GM12878 (cell line): ENCODE results near the gene ELN. TPM values are rescaled to one million over a fixed set of nuclear protein-coding genes. Genes with fewer than 3 reads are reported as not detected.

Experiments
- ATAC-seq: fragments of 200-7000 bp; cut with Tn5 transposase; 3 replicates; pipeline ENCODE4 v1.9.1; 2020; ENCODE audit warnings: mild to moderate bottlenecking, moderate library complexity
- BruUV-seq: library from RNA; stranded (reverse); fragments of 400-500 nt; replicated peaks from 2 replicates; lab custom pipeline; 2021; lab: Mats Ljungman, UMichigan
- CTCF ChIA-PET: fragments of 300-600 bp; sonication (Branson Sonifier 250); formaldehyde crosslinking; extraction: SDS; loops from one replicate; lab custom pipeline; 2021; ENCODE audit warnings: inconsistent platforms; lab: Yijun Ruan, JAX
- POLR2A ChIA-PET: fragments of 350-600 bp; formaldehyde crosslinking; extraction: SDS; loops from one replicate; lab custom pipeline; 2021; ENCODE audit warnings: inconsistent platforms; lab: Charles Lee
- RAD21 ChIA-PET: fragments of 300-600 bp; sonication (Branson Sonifier 250); formaldehyde crosslinking; loops from one replicate; lab custom pipeline; 2023; ENCODE audit warnings: antibody characterized with exemption; ENCODE audit not compliant: unreplicated experiment; lab: Charles Lee
- SMC1A ChIA-PET: fragments of 300-600 bp; sonication (Branson Sonifier 250); formaldehyde crosslinking; loops from one replicate; lab custom pipeline; 2023; ENCODE audit not compliant: unreplicated experiment, uncharacterized antibody; lab: Charles Lee
- DNase-seq: peaks from one replicate; pipeline ENCODE4 v3.0.0-alpha.2; 2011; ENCODE audit warnings: low read depth, low spot score
- FAIRE-seq: peaks from 3 replicates; lab custom pipeline; 2011; peaks lifted over from hg19 to GRCh38; lab: Jason Lieb, UNC
- H2AFZ ChIP-seq: 2 replicates; pipeline ENCODE4 v1.6.0; 2011; ENCODE audit warnings: low read depth, low read length, control low read depth; ENCODE audit not compliant: control insufficient read depth
- H3K27ac ChIP-seq: 2 replicates; pipeline ENCODE4 v1.5.1; 2011; ENCODE audit warnings: control low read depth; ENCODE audit not compliant: control insufficient read depth, insufficient read depth
- H3K27me3 ChIP-seq, 2 experiments: replicated peaks in 1 of 2; 2 replicates each; pipeline versions ENCODE4 v1.6.0 to v1.6.1; 2011; ENCODE audit warnings: low read length in 1 of 2; ENCODE audit not compliant: control insufficient read depth in 2 of 2, insufficient read depth in 2 of 2
- H3K36me3 ChIP-seq, 2 experiments: 2 replicates each; pipeline ENCODE4 v1.5.1; 2011; ENCODE audit warnings: low read length in 1 of 2; ENCODE audit not compliant: control insufficient read depth in 2 of 2, insufficient read depth in 2 of 2
- H3K4me1 ChIP-seq: 2 replicates; pipeline ENCODE4 v1.6.1; 2011; ENCODE audit warnings: mild to moderate bottlenecking, low read length, moderate library complexity, mixed read lengths; ENCODE audit not compliant: control insufficient read depth, insufficient read depth
- H3K4me2 ChIP-seq: 2 replicates; pipeline ENCODE4 v1.6.0; 2011; ENCODE audit warnings: control low read depth; ENCODE audit not compliant: control insufficient read depth, insufficient read depth
- H3K4me3 ChIP-seq: fragments of 200-600 bp; sonication (generic); 2 replicates; pipeline ENCODE4 v1.5.1; 2016
- H3K79me2 ChIP-seq: 2 replicates; pipeline ENCODE4 v1.6.0; 2011; ENCODE audit warnings: low read length; ENCODE audit not compliant: control insufficient read depth, insufficient read depth
- H3K9ac ChIP-seq: 2 replicates; pipeline ENCODE4 v1.8.0; 2011; ENCODE audit warnings: low read length, control low read depth, mixed read lengths; ENCODE audit not compliant: control insufficient read depth, insufficient read depth
- H3K9me3 ChIP-seq: replicated peaks from 3 replicates; pipeline ENCODE4 v1.5.1; 2011; ENCODE audit warnings: mild to moderate bottlenecking, low read length; ENCODE audit not compliant: control insufficient read depth, insufficient read depth
- H4K20me1 ChIP-seq: 2 replicates; pipeline ENCODE4 v1.6.0; 2011; ENCODE audit not compliant: control insufficient read depth, insufficient read depth
- CHD2 ChIP-seq: IDR thresholded peaks from 2 replicates; pipeline ENCODE4 v1.6.1; 2011; ENCODE audit warnings: low read depth, low read length, improper control_type of control experiment, borderline replicate concordance
- MXI1 ChIP-seq: fragments of 150-350 bp; IDR thresholded peaks from 2 replicates; pipeline ENCODE4 v1.6.1; 2011; ENCODE audit warnings: low read depth, mild to moderate bottlenecking, inconsistent platforms, low read length, improper control_type of control experiment
- NFYB ChIP-seq: IDR thresholded peaks from 2 replicates; pipeline ENCODE4 v1.6.1; 2011; ENCODE audit warnings: low read depth, mild to moderate bottlenecking, low read length, improper control_type of control experiment, moderate library complexity; ENCODE audit not compliant: insufficient read depth
- PAX8 ChIP-seq: fragments of 450-650 bp; IDR thresholded peaks from 2 replicates; pipeline ENCODE4 v1.6.1; 2017; ENCODE audit warnings: mild to moderate bottlenecking, moderate library complexity
- RB1 ChIP-seq: fragments of 450-650 bp; formaldehyde crosslinking; IDR thresholded peaks from 2 replicates; pipeline ENCODE4 v1.6.1; 2017; ENCODE audit warnings: mild to moderate bottlenecking, borderline replicate concordance
- RBBP5 ChIP-seq: fragments of 200-600 bp; sonication (generic); conservative IDR thresholded peaks from 2 replicates; pipeline ENCODE4 v1.6.1; 2016
- TAF1 ChIP-seq: IDR thresholded peaks from 2 replicates; pipeline ENCODE4 v1.6.1; 2011; ENCODE audit warnings: mild to moderate bottlenecking, low read depth, low read length, borderline replicate concordance
- ZBED1 ChIP-seq: IDR thresholded peaks from 2 replicates; pipeline ENCODE4 v1.6.1; 2016; ENCODE audit warnings: borderline replicate concordance
- ZNF622 ChIP-seq: fragments of 450-650 bp; IDR thresholded peaks from 2 replicates; pipeline ENCODE4 v1.6.1; 2017; ENCODE audit warnings: mild to moderate bottlenecking, inconsistent platforms
- ZSCAN29 ChIP-seq: fragments of 450-650 bp; IDR thresholded peaks from 2 replicates; pipeline ENCODE4 v1.6.1; 2017; ENCODE audit warnings: mild to moderate bottlenecking, moderate library complexity
- ZZZ3 ChIP-seq: IDR thresholded peaks from 2 replicates; pipeline ENCODE4 v1.6.1; 2011; ENCODE audit warnings: low read depth; ENCODE audit not compliant: control insufficient read depth, insufficient read length
- WGBS: methylation state at CpG from one replicate; pipeline ENCODE4 v1.1.6; 2016; ENCODE audit warnings: low lambda C conversion rate; ENCODE audit not compliant: insufficient replicate concordance, insufficient coverage; ENCODE audit errors: missing lambda C conversion rate; 5-methylcytosine and 5-hydroxymethylcytosine counted together
- in situ Hi-C: fragments of 300-500 bp; cut with MboI; formaldehyde crosslinking; loops from 9 replicates; pipeline ENCODE4 v1.14.3; 2018; ENCODE audit warnings: mixed read lengths
- intact Hi-C: fragments of 100-400 bp; cut with micrococcal nuclease; formaldehyde crosslinking; loops from one replicate; pipeline ENCODE4 v1.14.2; 2022; ENCODE audit not compliant: unreplicated experiment
- polyA plus RNA-seq, 11 experiments: library from polyadenylated mRNA; depleted of rRNA in 4 of 11; unstranded in 6 of 11; stranded (reverse) in 5 of 11; fragments of >200 nt; fragmentation: Nextera tagmentation in 4 of 11; fragmentation: Illumina TruSeq in 1 of 11; extraction: Ambion mirVana in 4 of 11; extraction: Trizol in 1 of 11; gene quantifications; 1 replicate in 1 of 11; 2 replicates in 10 of 11; pipeline versions ENCODE4 v1.2.1 to v1.2.3, GENCODE V29; 2011 to 2016; ENCODE audit warnings: inconsistent platforms in 2 of 11, missing spikeins in 2 of 11, low read depth in 1 of 11
- total RNA-seq, 4 experiments: library from RNA; depleted of rRNA in 3 of 4; stranded (reverse); fragments of >200 nt in 3 of 4; fragmentation: Illumina TruSeq in 1 of 4; extraction: Trizol in 1 of 4; gene quantifications; 2 replicates each; pipeline versions ENCODE4 v1.2.1 to v1.2.3, GENCODE V29; 2013 to 2021
- TF ChIP-seq, protein P1 (sequence below): fragments of 450-650 bp; conservative IDR thresholded peaks from 2 replicates; pipeline ENCODE4 v1.6.1; 2017; ENCODE audit warnings: mild to moderate bottlenecking, moderate library complexity

The ELN gene
- total and polyA plus RNA-seq, 10 of the 15 experiments (the other 5 are each of a cell fraction or from before 2014, with no cell fraction given) = 0.08 to 0.27 (median 0.23) TPM; not detected in 7

DNA sequence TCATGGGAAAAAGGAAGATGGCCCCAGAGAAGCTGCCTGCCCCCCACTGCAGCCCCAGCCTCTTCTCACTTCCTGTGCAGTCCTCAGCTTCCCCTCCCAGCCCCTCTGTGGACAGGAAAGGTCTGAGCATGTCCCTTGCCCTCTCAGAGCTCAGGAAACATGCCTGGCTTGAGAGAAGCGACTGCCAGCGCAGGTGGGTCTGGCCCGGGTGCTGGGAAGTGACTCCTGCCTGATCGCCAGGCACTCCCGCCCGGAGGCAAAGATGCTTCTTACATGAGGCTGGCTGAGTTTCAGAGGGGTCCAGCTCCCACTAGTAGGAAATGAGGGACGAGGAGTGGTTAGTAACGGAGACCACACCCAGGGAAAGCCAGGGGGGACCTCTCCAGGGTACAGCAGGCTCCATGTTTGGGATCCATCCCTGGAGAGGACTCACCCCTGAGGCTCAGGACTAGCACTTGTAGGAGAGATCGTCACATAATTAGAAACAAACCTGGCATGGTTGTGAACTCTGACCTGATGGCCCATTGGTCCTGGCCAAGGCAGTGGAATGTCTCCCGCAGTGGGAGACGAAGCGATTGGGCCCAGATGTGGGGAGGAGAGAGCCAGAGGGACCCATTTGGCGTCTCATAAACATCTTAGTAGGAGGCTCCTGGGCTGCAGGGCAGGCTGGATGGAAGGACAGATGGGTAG lies 12.3 kb downstream of the ELN start:
- BruUV-seq = no TSS peak
- H3K27me3 ChIP-seq = peaks cover 0 to 3% of the 10 kb centered on the region in 2 experiments; a peak in 2 of 4 replicates
- no peaks in the 10 kb centered on the region for H3K36me3 ChIP-seq
- no peak overlapping the region for H2AFZ ChIP-seq
- H3K27ac ChIP-seq = no peak overlapping the region
- 56% methylated on average over 13 of the region's 13 CpGs for WGBS
- no peaks in the 10 kb centered on the region for H3K79me2 ChIP-seq
- ChIA-PET RAD21 (no interaction called here), SMC1A (no interaction called here), POLR2A (no interaction called here), CTCF (no interaction called here)
- no peaks in the 10 kb centered on the region for H4K20me1 ChIP-seq
- no peak for DNase-seq
- no peak for TF ChIP-seq ZZZ3
- TF ChIP-seq CHD2 = no peak
- no peak for TF ChIP-seq PAX8
- TF ChIP-seq RB1 = no peak
- no peak for TF ChIP-seq NFYB
- no peak for TF ChIP-seq TAF1
- TF ChIP-seq ZNF622 = no peak
- TF ChIP-seq ZBED1 = no peak
- no peak for TF ChIP-seq RBBP5
- TF ChIP-seq, protein P1, sequence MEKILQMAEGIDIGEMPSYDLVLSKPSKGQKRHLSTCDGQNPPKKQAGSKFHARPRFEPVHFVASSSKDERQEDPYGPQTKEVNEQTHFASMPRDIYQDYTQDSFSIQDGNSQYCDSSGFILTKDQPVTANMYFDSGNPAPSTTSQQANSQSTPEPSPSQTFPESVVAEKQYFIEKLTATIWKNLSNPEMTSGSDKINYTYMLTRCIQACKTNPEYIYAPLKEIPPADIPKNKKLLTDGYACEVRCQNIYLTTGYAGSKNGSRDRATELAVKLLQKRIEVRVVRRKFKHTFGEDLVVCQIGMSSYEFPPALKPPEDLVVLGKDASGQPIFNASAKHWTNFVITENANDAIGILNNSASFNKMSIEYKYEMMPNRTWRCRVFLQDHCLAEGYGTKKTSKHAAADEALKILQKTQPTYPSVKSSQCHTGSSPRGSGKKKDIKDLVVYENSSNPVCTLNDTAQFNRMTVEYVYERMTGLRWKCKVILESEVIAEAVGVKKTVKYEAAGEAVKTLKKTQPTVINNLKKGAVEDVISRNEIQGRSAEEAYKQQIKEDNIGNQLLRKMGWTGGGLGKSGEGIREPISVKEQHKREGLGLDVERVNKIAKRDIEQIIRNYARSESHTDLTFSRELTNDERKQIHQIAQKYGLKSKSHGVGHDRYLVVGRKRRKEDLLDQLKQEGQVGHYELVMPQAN = no peak
- no peak for TF ChIP-seq ZSCAN29
- TF ChIP-seq MXI1 = no peak
- H3K4me1 ChIP-seq = no peaks in the 10 kb centered on the region
- ATAC-seq = no peak
- in situ Hi-C loops (no loop called here), intact Hi-C loops (no loop called here)
- no peak overlapping the region for H3K4me3 ChIP-seq
- no peak overlapping the region for H3K9ac ChIP-seq
- FAIRE-seq = no peak
- H3K4me2 ChIP-seq = no peak overlapping the region
- no peaks in the 10 kb centered on the region for H3K9me3 ChIP-seq
